Fibroblast of the aortic adventitia (primary cell): ENCODE measurements around the gene SLC28A1. TPM values are rescaled to one million over a fixed set of nuclear protein-coding genes. Genes with fewer than 3 reads are reported as not detected.
A peak's percentile ranks its signal among the peaks of the same experiment; 100 is the strongest.
"Not testable (repeated sequence)": the region's sequence is repeated elsewhere in the genome, so short reads cannot be mapped to it uniquely, and the experiment has no call there.

Experiments used
- DNase-seq: peaks from one replicate; pipeline ENCODE4 v3.0.0-alpha.2; 2010; ENCODE audit warnings: low read depth
- H3K4me3 ChIP-seq: 2 replicates; pipeline ENCODE4 v1.5.1; 2011; ENCODE audit warnings: low read depth, mild to moderate bottlenecking, control low read depth, low read length, moderate library complexity
- CTCF ChIP-seq: IDR thresholded peaks from 2 replicates; pipeline ENCODE4 v1.5.1; 2011; ENCODE audit warnings: mild to moderate bottlenecking, low read length, control low read depth, inconsistent platforms; ENCODE audit not compliant: insufficient read depth
- total RNA-seq: library from RNA; depleted of rRNA; stranded (reverse); fragments of >200 nt; gene quantifications from 2 replicates; pipeline ENCODE4 v1.2.3, GENCODE V29; 2012; ENCODE audit warnings: low replicate concordance

SLC28A1 gene
- total RNA-seq, 1 donor, result not detected

DNA sequence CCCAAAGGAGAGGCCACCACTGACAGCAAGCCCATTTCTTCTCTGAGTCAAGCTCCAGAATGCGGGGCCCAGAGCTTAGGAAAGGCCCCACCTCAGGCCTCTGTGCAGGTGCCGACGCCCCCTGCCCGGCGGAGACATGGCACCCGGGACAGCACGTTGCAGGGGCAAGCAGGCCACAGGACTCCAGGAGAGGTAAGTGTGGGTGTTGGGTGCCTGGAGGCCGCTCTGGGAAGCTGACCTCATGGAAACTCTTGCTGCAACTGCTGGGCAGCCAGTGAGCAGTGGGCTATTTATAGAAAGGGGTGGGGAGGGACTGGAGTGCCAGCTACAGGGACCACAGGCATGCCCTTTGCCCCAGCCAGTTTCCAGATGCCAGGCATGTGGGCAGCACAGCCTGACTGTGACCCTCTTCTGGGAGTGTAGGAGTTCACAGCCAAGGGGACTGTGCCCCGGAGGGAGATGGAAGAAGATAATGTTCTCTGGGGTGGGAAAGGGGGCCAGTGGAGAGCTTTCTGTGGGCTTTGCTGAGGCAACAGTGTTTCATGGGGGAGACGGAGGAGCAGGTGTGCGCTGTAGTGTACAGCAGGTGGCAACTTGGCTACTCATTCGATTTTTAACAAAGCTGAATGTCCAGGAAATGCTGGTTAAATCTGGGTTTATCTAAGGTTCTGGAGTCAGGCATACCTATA, 43.6 kb upstream of the SLC28A1 start:
- H3K4me3 ChIP-seq, result no peak overlapping the region
- DNase-seq, result peak; percentile 74
- no peak for TF ChIP-seq CTCF

DNA sequence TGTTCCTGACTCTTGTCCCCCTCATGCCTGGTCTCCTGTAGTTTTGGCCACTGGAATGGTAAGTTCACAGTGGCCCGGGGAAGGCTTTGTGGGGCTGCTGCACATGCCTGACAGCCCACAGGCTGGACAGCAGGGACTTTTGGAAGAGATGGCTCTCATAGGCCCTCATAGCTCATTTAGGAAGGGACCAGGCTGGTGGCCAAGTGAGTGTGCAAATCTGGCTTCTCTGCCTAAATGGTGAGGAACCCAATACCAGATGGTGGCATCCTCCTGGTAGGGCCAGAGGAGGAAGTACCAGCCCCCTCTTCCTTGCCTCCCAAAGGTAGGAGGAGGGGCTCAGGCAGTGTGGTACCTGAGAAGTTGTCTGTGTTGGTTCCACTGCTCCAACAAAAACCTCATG, 41.7 kb upstream of the SLC28A1 start:
- no peak for DNase-seq
- TF ChIP-seq CTCF, result no peak
- no peak overlapping the region for H3K4me3 ChIP-seq

DNA sequence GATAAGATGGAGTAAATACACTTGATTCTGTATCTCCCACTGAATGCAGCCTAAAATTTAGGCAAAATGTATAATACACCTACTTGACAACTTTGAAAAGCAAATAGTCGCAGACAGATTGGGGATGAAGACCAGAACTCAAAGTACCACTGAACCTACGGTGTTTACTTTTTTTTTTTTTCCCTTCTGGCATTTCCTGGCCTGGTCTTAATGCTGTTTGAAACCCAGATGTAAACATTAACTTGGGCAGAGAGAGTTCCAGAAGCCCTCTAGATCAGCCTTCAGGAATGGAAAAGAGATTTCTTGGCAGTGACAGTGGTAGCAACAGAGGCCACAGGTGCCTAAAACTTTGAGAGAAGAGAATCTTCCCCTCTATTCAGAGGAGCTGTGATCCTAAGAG, 39.5 kb upstream of the SLC28A1 start:
- H3K4me3 ChIP-seq, result no peak overlapping the region
- no peak for TF ChIP-seq CTCF
- no peak for DNase-seq

- TF ChIP-seq CTCF, result peak; percentile 65
- not testable (repeated sequence) for H3K4me3 ChIP-seq
- peak; percentile 77 for DNase-seq
Measured at GRCh38 chr15:84845631-84846030, 38.8 kb upstream of the SLC28A1 start.

GRCh38 chr15:84846269-84846668, 38.2 kb upstream of the SLC28A1 start:
- no peak overlapping the region for H3K4me3 ChIP-seq
- no peak for TF ChIP-seq CTCF
- no peak for DNase-seq

DNA sequence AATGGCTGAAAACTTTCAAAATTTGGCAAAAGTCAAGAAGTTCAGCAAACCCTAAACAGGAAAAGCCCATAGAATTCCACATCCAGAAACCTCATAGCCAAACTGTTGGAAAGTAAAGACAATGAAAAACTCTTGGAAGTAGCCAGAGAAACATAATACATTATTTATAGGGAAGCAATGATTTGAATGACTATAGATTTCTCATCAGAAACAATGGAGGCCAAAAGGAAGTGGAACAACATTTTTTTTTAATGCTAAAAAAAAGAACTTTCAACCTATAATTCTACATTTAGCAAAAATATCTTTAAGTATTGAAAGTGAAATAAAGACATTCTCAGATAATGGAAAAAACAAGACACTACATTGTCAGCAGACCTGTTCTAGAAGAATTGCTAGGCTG, 37.1 kb upstream of the SLC28A1 start:
- no peak overlapping the region for H3K4me3 ChIP-seq
- DNase-seq, result no peak
- no peak for TF ChIP-seq CTCF

GRCh38 chr15:84852212-84852611, 32.2 kb upstream of the SLC28A1 start:
- DNase-seq, result no peak
- no peak overlapping the region for H3K4me3 ChIP-seq
- TF ChIP-seq CTCF, result no peak
